MM.1S (cell line): ENCODE measurements around the gene GNS.

Experiments
- DNase-seq: peaks from one replicate; pipeline ENCODE4 v3.0.0-alpha.2; 2015
- H2AFZ ChIP-seq: fragments of 300-600 bp; sonication (generic); 2 replicates; pipeline ENCODE4 v1.6.0; 2016; ENCODE audit warnings: antibody characterized with exemption, low read length
- H3F3A ChIP-seq: fragments of 300-600 bp; sonication (generic); 2 replicates; pipeline ENCODE4 v1.6.1; 2016; ENCODE audit warnings: mild to moderate bottlenecking, antibody characterized with exemption, low read length, moderate library complexity, mixed read lengths; ENCODE audit not compliant: insufficient read depth
- H3K27ac ChIP-seq: fragments of 300-600 bp; sonication (generic); 2 replicates; pipeline ENCODE4 v1.5.1; 2016; ENCODE audit warnings: mild to moderate bottlenecking, low read length
- H3K27me3 ChIP-seq: fragments of 300-600 bp; sonication (generic); replicated peaks from 2 replicates; pipeline ENCODE4 v1.6.0; 2016; ENCODE audit warnings: low read length; ENCODE audit not compliant: insufficient read depth
- H3K36me3 ChIP-seq: fragments of 300-600 bp; sonication (generic); replicated peaks from 2 replicates; pipeline ENCODE4 v1.6.1; 2016; ENCODE audit warnings: mild to moderate bottlenecking, low read length, mixed read lengths; ENCODE audit not compliant: insufficient read depth
- H3K4me1 ChIP-seq: fragments of 300-600 bp; sonication (generic); 2 replicates; pipeline ENCODE4 v1.6.1; 2016; ENCODE audit warnings: low read length, mixed read lengths
- H3K4me2 ChIP-seq: fragments of 300-600 bp; sonication (generic); 2 replicates; pipeline ENCODE4 v1.6.0; 2016; ENCODE audit warnings: low read depth, low read length
- H3K4me3 ChIP-seq: fragments of 300-600 bp; sonication (generic); 2 replicates; pipeline ENCODE4 v1.5.1; 2016; ENCODE audit warnings: low read length, mixed read lengths
- H3K79me2 ChIP-seq: fragments of 300-600 bp; sonication (generic); 2 replicates; pipeline ENCODE4 v1.6.1; 2016; ENCODE audit warnings: mixed run types, low read length, mixed read lengths
- H3K9ac ChIP-seq: fragments of 300-600 bp; sonication (generic); 2 replicates; pipeline ENCODE4 v1.6.1; 2016; ENCODE audit warnings: low read length, mixed read lengths
- H3K9me2 ChIP-seq: fragments of 300-600 bp; sonication (generic); replicated peaks from 2 replicates; pipeline ENCODE4 v1.6.1; 2016; ENCODE audit warnings: mild to moderate bottlenecking, low read length, mixed read lengths; ENCODE audit not compliant: insufficient read depth
- H3K9me3 ChIP-seq: fragments of 300-600 bp; sonication (generic); replicated peaks from 2 replicates; pipeline ENCODE4 v1.6.1; 2016; ENCODE audit warnings: mild to moderate bottlenecking, low read length, mixed read lengths; ENCODE audit not compliant: insufficient read depth
- H4K20me1 ChIP-seq: fragments of 300-600 bp; sonication (generic); 2 replicates; pipeline ENCODE4 v1.6.1; 2016; ENCODE audit warnings: mild to moderate bottlenecking, low read length, moderate library complexity, mixed read lengths; ENCODE audit not compliant: insufficient read depth
- CTCF ChIP-seq: fragments of 300-600 bp; sonication (generic); IDR thresholded peaks from 2 replicates; pipeline ENCODE4 v1.5.1; 2016; ENCODE audit warnings: antibody characterized with exemption, low read length, mixed read lengths
- EZH2 ChIP-seq: fragments of 300-600 bp; sonication (generic); optimal IDR thresholded peaks from 2 replicates; pipeline ENCODE3; 2017; ENCODE audit warnings: low read depth, mild to moderate bottlenecking, antibody characterized with exemption, low read length, mixed read lengths
- EZH2phosphoT487 ChIP-seq: fragments of 300-600 bp; sonication (generic); IDR thresholded peaks from 2 replicates; pipeline ENCODE4 v1.6.1; 2018; ENCODE audit warnings: antibody characterized with exemption, low read length

GNS gene

DNA sequence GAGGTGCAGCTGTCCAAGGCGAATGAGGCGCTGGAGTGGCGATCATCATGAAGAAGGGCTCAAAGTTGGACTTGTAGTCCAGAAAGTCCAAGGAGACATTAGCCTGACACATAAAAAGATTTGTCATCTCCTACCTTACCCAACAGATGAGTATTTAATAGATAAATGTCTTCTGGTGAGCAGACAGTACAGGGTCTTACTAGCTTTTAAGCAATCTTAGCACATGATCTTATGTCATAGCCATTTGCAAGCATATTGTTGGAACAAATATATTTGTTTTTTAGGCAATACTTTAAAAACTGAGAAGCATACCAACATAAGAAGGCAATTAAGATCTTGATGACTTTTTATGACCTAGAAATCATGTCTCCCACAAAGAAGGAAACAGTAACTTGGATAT, 16.0 kb downstream of the GNS start:
- Histone ChIP-seq H3K27me3 (no peaks in the 10 kb centered on the region), H3K36me3 (peaks cover 20% of the 10 kb centered on the region; the same call in 1 of the 2 replicates), H3K9ac (no peak overlapping the region), H3K9me2 (no peaks in the 10 kb centered on the region), H3K9me3 (no peaks in the 10 kb centered on the region), H3K4me1 (peaks cover 7% of the 10 kb centered on the region), H3K79me2 (0 out of 2 replicates have a peak, but pooled peaks cover 2% of the 10 kb centered on the region), H4K20me1 (no peaks in the 10 kb centered on the region; the same call in 1 of the 2 replicates), H3K27ac (no peak overlapping the region), H2AFZ (no peak overlapping the region), H3K4me2 (no peak overlapping the region), H3K4me3 (no peak overlapping the region), H3F3A (0 out of 2 replicates have a peak, but pooled peaks cover 3% of the 10 kb centered on the region)
- no peak for TF ChIP-seq EZH2
- no peak for TF ChIP-seq EZH2phosphoT487
- no peak for TF ChIP-seq CTCF
- no peak for DNase-seq

- Histone ChIP-seq H3K4me2 (no peak overlapping the region), H3K9ac (no peak overlapping the region), H3K27me3 (no peaks in the 10 kb centered on the region), H3K36me3 (peaks cover 20% of the 10 kb centered on the region; the same call in 1 of the 2 replicates), H2AFZ (no peak overlapping the region), H3K9me2 (no peaks in the 10 kb centered on the region), H3K4me1 (peaks cover 15% of the 10 kb centered on the region), H3K9me3 (no peaks in the 10 kb centered on the region), H3K79me2 (0 out of 2 replicates have a peak, but pooled peaks cover 2% of the 10 kb centered on the region), H3K4me3 (no peak overlapping the region), H3K27ac (no peak overlapping the region), H4K20me1 (no peaks in the 10 kb centered on the region; the same call in 1 of the 2 replicates), H3F3A (peaks cover 7% of the 10 kb centered on the region; the same call in 1 of the 2 replicates)
- DNase-seq, result no peak
- TF ChIP-seq EZH2, result no peak
- no peak for TF ChIP-seq EZH2phosphoT487
- TF ChIP-seq CTCF, result no peak
Measured at GRCh38 chr12:64742416-64742815, 16.8 kb downstream of the GNS start.

- peaks cover 7% of the 10 kb centered on the region; the same call in 1 of the 2 replicates for H3F3A ChIP-seq
- H2AFZ ChIP-seq, result no peak overlapping the region
- H3K4me3 ChIP-seq, result no peak overlapping the region
- peaks cover 33% of the 10 kb centered on the region for H3K4me1 ChIP-seq
- H3K9me3 ChIP-seq, result no peaks in the 10 kb centered on the region
- no peaks in the 10 kb centered on the region for H3K27me3 ChIP-seq
- H3K9me2 ChIP-seq, result no peaks in the 10 kb centered on the region
- H4K20me1 ChIP-seq, result no peaks in the 10 kb centered on the region; the same call in 1 of the 2 replicates
- H3K4me2 ChIP-seq, result no peak overlapping the region
- DNase-seq, result no peak
- H3K79me2 ChIP-seq, result 0 out of 2 replicates have a peak, but pooled peaks cover 2% of the 10 kb centered on the region
- peaks cover 20% of the 10 kb centered on the region; the same call in 1 of the 2 replicates for H3K36me3 ChIP-seq
- H3K9ac ChIP-seq, result no peak overlapping the region
- no peak overlapping the region for H3K27ac ChIP-seq
- no peak for TF ChIP-seq EZH2
- no peak for TF ChIP-seq EZH2phosphoT487
- TF ChIP-seq CTCF, result no peak
Measured at GRCh38 chr12:64740646-64741045, 18.6 kb downstream of the GNS start.
